Limb (tissue), 2 donors: Measurements from ENCODE around the gene RNF167.
"Not testable (repeated sequence)": the region's sequence is repeated elsewhere in the genome, so short reads cannot be mapped to it uniquely, and the experiment has no call there.

Experiments used
- DNase-seq, 2 donors: peaks; one replicate each; pipeline ENCODE4 v3.0.0-alpha.2; 2016; ENCODE audit errors: extremely low spot score in 2 of 2

Gene RNF167

DNA sequence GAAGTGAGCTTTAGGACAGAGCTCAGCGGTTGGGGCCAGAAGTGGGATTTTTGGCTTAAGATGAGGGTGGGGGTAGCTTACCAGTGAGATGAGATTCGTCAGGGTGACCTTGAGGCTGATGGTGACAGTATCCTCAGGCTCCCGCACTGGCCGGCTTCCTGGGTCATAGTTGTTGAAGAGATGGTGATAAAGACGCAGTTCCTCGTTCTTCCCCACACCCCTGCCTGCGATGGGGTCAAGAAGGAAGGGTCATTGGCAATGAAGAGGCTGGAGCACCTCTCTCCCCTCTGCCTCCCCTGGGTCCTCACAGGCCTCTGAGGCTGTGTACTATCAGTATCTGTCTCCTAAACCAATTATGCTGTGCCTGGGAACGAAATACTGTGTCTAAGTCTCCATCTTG lies 37.5 kb upstream of the RNF167 start:
- DNase-seq = peak in 1 of 2 donors; percentile 34

- DNase-seq = peak; percentile 64 to 86
Measured at GRCh38 chr17:4903051-4903818, 36.8 kb upstream of the RNF167 start, which contains the start of gene CHRNE. TSS of gene CHRNE (minus strand) at chr17:4903098. CDS start at chr17:4903063, 35 bp downstream.

DNA sequence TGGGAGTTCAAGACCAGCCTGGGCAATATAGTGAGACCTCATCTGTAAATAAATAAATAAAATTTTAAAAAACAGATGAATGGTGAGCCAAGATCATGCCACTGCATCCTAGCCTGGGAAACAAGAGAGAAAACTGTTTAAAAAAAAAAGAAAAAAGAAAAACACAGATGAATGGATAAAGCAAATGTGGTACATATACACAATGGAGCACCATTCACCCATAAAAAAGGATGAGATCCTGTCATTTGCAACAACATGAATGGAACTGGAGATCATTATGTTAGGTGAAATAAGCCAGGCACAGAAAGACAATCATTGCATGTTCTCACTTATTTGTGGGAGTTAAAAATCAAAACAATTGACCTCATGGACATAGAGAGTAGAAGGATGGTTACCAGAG lies 33.4 kb upstream of the RNF167 start:
- not testable (repeated sequence) for DNase-seq

DNA sequence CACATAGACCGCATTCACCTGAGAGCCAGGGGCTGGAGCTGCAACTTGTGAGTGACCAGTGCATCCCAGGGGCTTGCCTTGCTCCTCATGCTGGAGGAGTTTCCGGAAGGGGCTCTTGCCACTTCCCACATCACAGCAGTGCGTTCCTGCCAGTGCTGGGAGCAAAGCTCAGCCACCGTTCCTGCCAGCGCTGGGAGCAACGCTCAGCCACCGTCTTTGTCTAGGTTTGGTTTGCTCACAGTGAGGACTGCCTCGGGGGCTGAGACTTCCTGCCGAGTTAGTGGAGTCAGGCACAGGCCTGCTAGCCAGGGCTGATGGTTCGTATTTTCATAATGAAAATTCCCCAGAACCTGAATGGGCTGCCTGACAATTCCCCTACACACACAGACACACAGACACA lies 31.8 kb upstream of the RNF167 start:
- DNase-seq = peak in 1 of 2 donors; percentile 46

DNA sequence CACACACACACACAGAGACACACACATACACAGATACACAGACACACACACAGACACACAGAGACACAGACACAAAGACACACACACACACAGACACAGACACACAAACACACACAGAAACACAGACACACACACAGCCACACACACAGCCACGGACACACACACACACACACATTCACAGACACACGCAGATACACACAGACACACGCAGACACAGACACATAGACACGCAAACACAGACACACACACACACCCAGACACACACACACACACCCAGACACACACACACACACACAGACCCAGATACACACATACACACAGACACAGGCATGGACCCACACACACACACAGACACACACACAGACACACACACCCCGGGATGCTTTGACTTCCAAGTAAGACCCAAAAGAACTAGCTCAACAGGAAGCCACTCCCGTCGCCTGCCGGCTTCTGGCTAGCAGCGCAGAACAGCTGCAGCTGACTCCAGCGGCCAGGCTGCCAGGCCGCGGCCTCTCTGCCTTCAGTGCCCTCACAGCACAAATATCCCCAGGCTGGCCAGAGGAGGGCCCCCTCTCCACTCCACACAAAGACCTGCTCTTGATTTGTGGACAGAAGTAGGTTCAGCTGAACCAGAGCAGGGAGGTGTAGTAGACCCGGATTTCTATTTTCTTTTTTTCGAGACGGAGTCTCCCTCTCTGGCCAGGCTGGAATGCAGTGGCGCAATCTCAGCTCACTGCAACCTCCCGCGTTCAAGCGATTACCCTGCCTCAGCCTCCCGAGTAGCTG lies 31.2 kb upstream of the RNF167 start:
- DNase-seq = peak; percentile 84 to 88

DNA sequence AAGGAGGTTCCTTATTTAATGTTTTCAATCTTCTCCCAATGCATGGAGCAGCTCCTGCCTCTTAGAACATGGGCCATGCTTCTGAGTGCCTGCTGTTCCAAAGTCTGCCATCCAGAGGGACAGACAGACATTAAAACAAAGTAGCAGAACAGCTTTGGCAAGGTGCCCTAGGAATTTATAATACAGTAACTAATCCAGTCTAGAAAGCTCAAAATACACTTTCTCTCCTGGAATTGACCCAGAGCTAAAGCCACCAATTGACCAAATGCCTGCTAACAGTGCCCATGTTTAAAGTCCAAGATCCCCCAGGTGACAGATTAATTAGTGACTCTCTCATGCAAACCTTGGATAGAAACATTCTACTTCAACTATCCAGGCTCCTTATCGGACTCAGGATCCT lies 26.1 kb upstream of the RNF167 start:
- no peak for DNase-seq

DNA sequence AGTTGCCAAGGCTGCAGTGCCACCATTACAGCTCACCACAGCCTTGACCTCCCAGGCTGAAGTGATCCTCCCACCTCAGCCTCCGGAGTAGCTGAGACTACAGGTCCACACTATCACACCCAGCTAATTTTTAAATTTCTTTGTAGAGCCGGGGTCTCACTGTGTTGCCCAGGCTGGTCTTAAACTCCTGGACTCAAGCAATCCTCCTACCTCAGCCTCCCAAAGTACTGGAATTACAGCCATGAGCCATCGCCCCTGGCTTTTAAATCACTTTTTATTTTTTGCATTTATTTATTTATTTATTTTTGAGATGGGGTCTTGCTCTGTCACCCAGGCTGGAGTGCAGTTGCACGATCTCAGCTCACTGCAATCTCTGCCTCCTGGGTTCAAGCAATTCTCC lies 25.5 kb upstream of the RNF167 start:
- DNase-seq = not testable (repeated sequence)

GRCh38 chr17:4919511-4920047 lies 20.5 kb upstream of the RNF167 start:
- DNase-seq = no peak

DNA sequence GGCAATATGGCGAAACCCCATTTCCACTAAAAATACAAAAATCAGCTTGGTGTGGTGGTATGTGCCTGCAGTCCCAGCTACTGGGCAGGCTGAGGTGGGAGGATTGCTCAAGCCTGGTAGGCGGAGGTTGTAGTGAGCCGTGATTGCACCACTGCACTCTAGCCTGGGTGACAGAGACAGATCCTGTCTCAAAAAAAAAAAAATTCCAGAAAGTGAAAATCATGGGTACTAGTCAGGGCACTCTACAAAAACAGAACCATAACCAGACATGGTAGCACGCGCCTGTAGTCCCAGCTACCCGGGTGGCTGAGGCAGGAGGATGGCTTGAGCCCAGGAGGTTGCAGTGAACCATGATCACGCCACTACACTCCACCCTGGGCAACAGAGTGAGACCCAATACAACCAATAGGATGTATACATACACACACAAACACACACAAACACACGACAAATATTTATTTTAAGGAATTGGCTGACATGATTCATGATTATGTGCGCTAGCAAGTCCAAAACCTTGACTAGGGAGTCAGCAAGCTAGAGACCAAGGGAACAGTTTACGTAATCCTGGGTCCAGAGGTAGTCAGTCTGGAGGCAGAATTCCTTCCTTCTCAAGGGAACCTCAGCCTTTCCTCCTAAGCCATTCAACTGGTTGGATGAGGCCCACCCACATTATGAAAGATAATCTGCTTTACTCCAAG lies 19.6 kb upstream of the RNF167 start:
- DNase-seq = no peak

- DNase-seq = no peak
Measured at GRCh38 chr17:4921320-4921719, 18.7 kb upstream of the RNF167 start.

GRCh38 chr17:4926577-4927335 lies 13.3 kb upstream of the RNF167 start:
- not testable (repeated sequence) for DNase-seq

GRCh38 chr17:4928881-4929280 lies 11.2 kb upstream of the RNF167 start:
- DNase-seq = no peak

GRCh38 chr17:4931963-4932362 lies 8.1 kb upstream of the RNF167 start, which contains the start of gene GP1BA:
TSS of gene GP1BA (plus strand) at chr17:4932277. CDS start at chr17:4932605, 328 bp downstream.
- no peak for DNase-seq

DNA sequence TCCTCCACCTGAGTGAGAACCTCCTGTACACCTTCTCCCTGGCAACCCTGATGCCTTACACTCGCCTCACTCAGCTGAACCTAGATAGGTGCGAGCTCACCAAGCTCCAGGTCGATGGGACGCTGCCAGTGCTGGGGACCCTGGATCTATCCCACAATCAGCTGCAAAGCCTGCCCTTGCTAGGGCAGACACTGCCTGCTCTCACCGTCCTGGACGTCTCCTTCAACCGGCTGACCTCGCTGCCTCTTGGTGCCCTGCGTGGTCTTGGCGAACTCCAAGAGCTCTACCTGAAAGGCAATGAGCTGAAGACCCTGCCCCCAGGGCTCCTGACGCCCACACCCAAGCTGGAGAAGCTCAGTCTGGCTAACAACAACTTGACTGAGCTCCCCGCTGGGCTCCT lies 7.3 kb upstream of the RNF167 start:
- DNase-seq = no peak

- DNase-seq = no peak
Measured at GRCh38 chr17:4933646-4934045, 6.4 kb upstream of the RNF167 start.

DNA sequence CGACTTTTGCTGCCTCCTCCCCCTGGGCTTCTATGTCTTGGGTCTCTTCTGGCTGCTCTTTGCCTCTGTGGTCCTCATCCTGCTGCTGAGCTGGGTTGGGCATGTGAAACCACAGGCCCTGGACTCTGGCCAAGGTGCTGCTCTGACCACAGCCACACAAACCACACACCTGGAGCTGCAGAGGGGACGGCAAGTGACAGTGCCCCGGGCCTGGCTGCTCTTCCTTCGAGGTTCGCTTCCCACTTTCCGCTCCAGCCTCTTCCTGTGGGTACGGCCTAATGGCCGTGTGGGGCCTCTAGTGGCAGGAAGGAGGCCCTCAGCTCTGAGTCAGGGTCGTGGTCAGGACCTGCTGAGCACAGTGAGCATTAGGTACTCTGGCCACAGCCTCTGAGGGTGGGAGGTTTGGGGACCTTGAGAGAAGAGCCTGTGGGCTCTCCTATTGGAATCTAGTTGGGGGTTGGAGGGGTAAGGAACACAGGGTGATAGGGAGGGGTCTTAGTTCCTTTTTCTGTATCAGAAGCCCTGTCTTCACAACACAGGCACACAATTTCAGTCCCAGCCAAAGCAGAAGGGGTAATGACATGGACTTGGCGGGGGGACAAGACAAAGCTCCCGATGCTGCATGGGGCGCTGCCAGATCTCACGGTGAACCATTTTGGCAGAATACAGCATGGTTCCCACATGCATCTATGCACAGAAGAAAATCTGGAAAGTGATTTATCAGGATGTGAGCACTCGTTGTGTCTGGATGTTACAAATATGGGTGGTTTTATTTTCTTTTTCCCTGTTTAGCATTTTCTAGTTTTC lies 5.7 kb upstream of the RNF167 start:
- DNase-seq = no peak

DNA sequence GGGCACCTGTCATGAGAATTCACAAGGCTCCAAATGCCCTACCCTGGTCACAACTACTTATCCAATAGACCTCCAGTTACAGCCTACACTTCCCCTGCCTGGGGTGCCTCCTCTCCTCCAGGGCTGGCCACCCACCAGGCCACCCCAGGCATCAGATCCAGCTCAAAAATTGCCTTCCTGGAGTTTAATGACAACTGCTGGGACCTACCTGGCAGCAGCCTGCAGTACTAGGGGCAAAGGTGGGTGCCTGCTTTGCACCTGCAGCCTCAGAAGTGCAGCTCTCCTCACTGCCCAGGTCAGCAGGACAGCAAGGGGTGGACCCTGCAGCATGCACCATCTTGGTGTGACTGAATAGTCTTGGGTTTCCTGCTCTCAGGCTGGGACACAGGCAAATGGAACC lies 4.4 kb upstream of the RNF167 start:
- DNase-seq = no peak

- DNase-seq = no peak
Measured at GRCh38 chr17:4936436-4936835, 3.6 kb upstream of the RNF167 start.

DNA sequence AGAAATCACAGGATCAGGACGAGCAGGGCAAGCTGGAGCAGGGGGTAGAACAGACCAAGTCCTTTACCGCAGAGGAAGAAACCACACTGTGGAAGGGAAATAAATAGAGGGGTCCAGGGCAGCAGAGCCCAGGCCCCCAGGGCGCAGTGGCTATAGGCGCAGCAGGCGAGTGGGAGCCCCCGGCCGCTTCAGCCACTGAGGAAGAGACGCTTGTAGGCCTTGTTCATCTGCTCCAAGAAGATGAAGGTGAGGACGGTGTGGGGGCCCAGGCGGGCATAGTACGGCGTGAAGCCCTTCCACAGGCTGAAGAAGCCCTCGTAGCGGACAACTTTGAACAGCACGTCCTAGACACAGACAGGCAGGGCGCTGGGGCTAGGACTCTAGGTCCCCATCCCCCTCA lies 2.5 kb upstream of the RNF167 start:
- DNase-seq = no peak

- DNase-seq = no peak
Measured at GRCh38 chr17:4938069-4938491, 2.0 kb upstream of the RNF167 start.
